GM23338 (cell line): Measurements from ENCODE around the gene CD22.

Experiments used
- CREB1 ChIP-seq: fragments of 250-450 bp; sonication (Bioruptor Pico); IDR thresholded peaks from 2 replicates; pipeline ENCODE4 v1.5.0; 2020; ENCODE audit warnings: low read depth, mild to moderate bottlenecking, moderate library complexity
- CTCF ChIP-seq, 2 experiments: fragments of 200-600 bp in 1 of 2; sonication (generic) in 1 of 2; conservative IDR thresholded peaks; 2 replicates each; pipeline versions ENCODE4 v1.5.1 to v1.6.1; 2016 to 2017; ENCODE audit warnings: antibody characterized with exemption in 2 of 2, low read depth in 2 of 2, mild to moderate bottlenecking in 2 of 2, moderate library complexity in 1 of 2
- EZH2 ChIP-seq: fragments of 200-600 bp; sonication (generic); IDR thresholded peaks from one replicate; pipeline ENCODE4 v1.8.0; 2017; ENCODE audit warnings: antibody characterized with exemption, mild to moderate bottlenecking, low read depth; ENCODE audit not compliant: unreplicated experiment
- EZH2phosphoT487 ChIP-seq: fragments of 200-600 bp; sonication (generic); IDR thresholded peaks from one replicate; pipeline ENCODE4 v1.8.1; 2018; ENCODE audit warnings: antibody characterized with exemption; ENCODE audit not compliant: unreplicated experiment
- JUNB ChIP-seq: IDR thresholded peaks from one replicate; pipeline ENCODE4 v1.6.1; 2016; ENCODE audit warnings: antibody characterized with exemption; ENCODE audit not compliant: unreplicated experiment
- NANOG ChIP-seq: IDR thresholded peaks from 2 replicates; pipeline ENCODE4 v1.6.1; 2016; ENCODE audit warnings: antibody characterized with exemption, borderline replicate concordance
- POLR2AphosphoS5 ChIP-seq: IDR thresholded peaks from 2 replicates; pipeline ENCODE4 v1.6.1; 2016; ENCODE audit warnings: antibody characterized with exemption, low read depth
- REST ChIP-seq: IDR thresholded peaks from one replicate; pipeline ENCODE4 v1.6.1; 2018; ENCODE audit warnings: antibody characterized with exemption; ENCODE audit not compliant: unreplicated experiment
- STAT1 ChIP-seq: IDR thresholded peaks from one replicate; pipeline ENCODE4 v1.6.1; 2016; ENCODE audit warnings: antibody characterized with exemption; ENCODE audit not compliant: unreplicated experiment
- ZNF462 ChIP-seq: fragments of 250-450 bp; sonication (Bioruptor Pico); IDR thresholded peaks from 2 replicates; pipeline ENCODE4 v1.5.0; 2020; ENCODE audit warnings: mild to moderate bottlenecking, moderate library complexity

- TF ChIP-seq CTCF (conservative IDR thresholded peaks at IDR 0.05; ENCODE audit: low read depth in 2 of 2) (peak; percentile 83 to 94), POLR2AphosphoS5 (no peak), EZH2 (no peak), REST (no peak), EZH2phosphoT487 (no peak), STAT1 (no peak), NANOG (no peak), JUNB (no peak), ZNF462 (CRISPR knock-in tag) (no peak), CREB1 (CRISPR knock-in tag) (peak; percentile 55)
Measured at GRCh38 chr19:35352448-35353304, 23.7 kb downstream of the CD22 start.
